ENCODE results near the gene GCK.

- TF ChIP-seq ZC3H10 (CRISPR knock-in tag; IDR thresholded peaks at IDR 0.05) (no peak), CSDC2 (CRISPR knock-in tag; IDR thresholded peaks at IDR 0.05) (no peak), TSHZ2 (CRISPR knock-in tag; IDR thresholded peaks at IDR 0.05) (no peak), CREB5 (CRISPR knock-in tag; IDR thresholded peaks at IDR 0.05; ENCODE audit: low read depth) (no peak), PATZ1 (CRISPR knock-in tag; IDR thresholded peaks at IDR 0.05; ENCODE audit: borderline replicate concordance) (no peak), ISL1 (CRISPR knock-in tag; IDR thresholded peaks at IDR 0.05) (no peak), ZNF565 (CRISPR knock-in tag; conservative IDR thresholded peaks at IDR 0.05; ENCODE audit: low read depth) (no peak)
Observed at GRCh38 chr7:44185729-44186128, 3.5 kb downstream of the GCK start.
